Neuronal stem cell (in vitro differentiated cells): ENCODE measurements around the gene PTDSS2.
A peak's percentile ranks its signal among the peaks of the same experiment; 100 is the strongest.

Experiments
- DNase-seq: peaks from one replicate; pipeline ENCODE4 v3.0.0-alpha.2; 2013; ENCODE audit warnings: low spot score
- H2AFZ ChIP-seq: one replicate; pipeline ENCODE4 v1.6.1; 2013; ENCODE audit warnings: mild to moderate bottlenecking, low read length, inconsistent platforms
- H2AK5ac ChIP-seq: 2 replicates; pipeline ENCODE4 v1.6.1; 2013; ENCODE audit warnings: low read depth, mild to moderate bottlenecking, inconsistent platforms, low read length, moderate library complexity, mixed read lengths
- H2BK120ac ChIP-seq: 2 replicates; pipeline ENCODE4 v1.6.1; 2013; ENCODE audit warnings: low read depth, mild to moderate bottlenecking, inconsistent platforms, low read length, moderate library complexity, mixed read lengths
- H2BK12ac ChIP-seq: one replicate; pipeline ENCODE4 v1.6.1; 2013; ENCODE audit warnings: low read length, inconsistent platforms
- H2BK15ac ChIP-seq: 2 replicates; pipeline ENCODE4 v1.6.1; 2013; ENCODE audit warnings: mild to moderate bottlenecking, low read length, inconsistent platforms, mixed read lengths
- H2BK5ac ChIP-seq: one replicate; pipeline ENCODE4 v1.6.1; 2013; ENCODE audit warnings: inconsistent platforms, mild to moderate bottlenecking, low read length, moderate library complexity
- H3K14ac ChIP-seq: one replicate; pipeline ENCODE4 v1.6.1; 2013; ENCODE audit warnings: low read length, inconsistent platforms
- H3K18ac ChIP-seq: 2 replicates; pipeline ENCODE4 v1.6.1; 2013; ENCODE audit warnings: low read length, inconsistent platforms
- H3K23ac ChIP-seq: 2 replicates; pipeline ENCODE4 v1.6.1; 2013; ENCODE audit warnings: low read depth, mild to moderate bottlenecking, mixed read lengths, low read length, inconsistent platforms; ENCODE audit not compliant: poor library complexity
- H3K27ac ChIP-seq: replicated peaks from 3 replicates; pipeline ENCODE4 v1.5.1; 2013; ENCODE audit warnings: low read length, inconsistent platforms
- H3K27me3 ChIP-seq, 3 experiments: 2 replicates each; pipeline ENCODE4 v1.6.1; 2013; ENCODE audit warnings: low read length in 3 of 3, mild to moderate bottlenecking in 2 of 3, inconsistent platforms in 1 of 3, low read depth in 1 of 3, mixed read lengths in 1 of 3, moderate library complexity in 1 of 3; ENCODE audit not compliant: control insufficient read depth in 3 of 3, insufficient read depth in 3 of 3
- H3K36me3 ChIP-seq, 2 donors: replicated peaks in 1 of 2; 2 replicates each; pipeline ENCODE4 v1.6.1; 2013; ENCODE audit warnings: low read length in 2 of 2; ENCODE audit not compliant: control insufficient read depth in 2 of 2, insufficient read depth in 2 of 2
- H3K4ac ChIP-seq: 2 replicates; pipeline ENCODE4 v1.6.1; 2013; ENCODE audit warnings: inconsistent platforms, mild to moderate bottlenecking, low read length, moderate library complexity
- H3K4me1 ChIP-seq, 2 donors: 1 replicate in 1 of 2; 2 replicates in 1 of 2; pipeline ENCODE4 v1.6.1; 2013; ENCODE audit warnings: low read length in 2 of 2, low read depth in 1 of 2; ENCODE audit not compliant: control insufficient read depth in 2 of 2, insufficient read depth in 1 of 2
- H3K4me2 ChIP-seq: one replicate; pipeline ENCODE4 v1.6.1; 2013; ENCODE audit warnings: mild to moderate bottlenecking, low read length, inconsistent platforms; ENCODE audit not compliant: insufficient read depth, poor library complexity, severe bottlenecking
- H3K4me3 ChIP-seq, 2 donors: 2 replicates each; pipeline ENCODE4 v1.5.1; 2013; ENCODE audit warnings: low read length in 2 of 2, mild to moderate bottlenecking in 2 of 2, inconsistent platforms in 1 of 2, moderate library complexity in 1 of 2
- H3K79me1 ChIP-seq: one replicate; pipeline ENCODE4 v1.6.1; 2013; ENCODE audit warnings: low read depth, mild to moderate bottlenecking, inconsistent platforms, low read length, moderate library complexity
- H3K9ac ChIP-seq: one replicate; pipeline ENCODE4 v1.6.1; 2013; ENCODE audit warnings: mild to moderate bottlenecking, low read depth, low read length, inconsistent platforms; ENCODE audit not compliant: poor library complexity
- H3K9me3 ChIP-seq, 2 donors: replicated peaks in 1 of 2; 2 replicates each; pipeline versions ENCODE3 to v1.6.1; 2013; ENCODE audit warnings: low read length in 2 of 2, mild to moderate bottlenecking in 2 of 2, inconsistent platforms in 1 of 2, low read depth in 1 of 2, mixed read lengths in 1 of 2, moderate library complexity in 1 of 2; ENCODE audit not compliant: control insufficient read depth in 2 of 2, insufficient read depth in 1 of 2
- H4K8ac ChIP-seq: one replicate; pipeline ENCODE4 v1.6.1; 2013; ENCODE audit warnings: low read depth, mild to moderate bottlenecking, inconsistent platforms, low read length, moderate library complexity
- H4K91ac ChIP-seq: one replicate; pipeline ENCODE4 v1.6.1; 2013; ENCODE audit warnings: low read length, low read depth, mild to moderate bottlenecking, inconsistent platforms; ENCODE audit not compliant: poor library complexity
- WGBS, 2 donors: extraction: QIAGEN DNeasy Blood & Tissue Kit; methylation state at CpG; one replicate each; pipeline ENCODE4 v1.1.7; 2013; ENCODE audit warnings: missing lambda C conversion rate in 2 of 2, mixed read lengths in 1 of 2; ENCODE audit not compliant: insufficient read length in 2 of 2, insufficient replicate concordance in 1 of 2; ENCODE audit errors: extremely low coverage in 2 of 2; 5-methylcytosine and 5-hydroxymethylcytosine counted together

PTDSS2 gene

GRCh38 chr11:460331-461199, 10.5 kb downstream of the PTDSS2 start:
- Histone ChIP-seq H4K8ac (no peak overlapping the region), H4K91ac (no peak overlapping the region), H3K4me2 (no peak overlapping the region), H3K4me1 (no peaks in the 10 kb centered on the region), H2BK120ac (no peak overlapping the region), H3K79me1 (peaks cover 25% of the 10 kb centered on the region), H3K27me3 (no peaks in the 10 kb centered on the region), H2BK12ac (no peak overlapping the region), H2AK5ac (peak overlapping the region; percentile 13), H3K14ac (no peak overlapping the region), H3K4ac (no peak overlapping the region), H2BK5ac (peak overlapping the region; percentile 82), H3K27ac (no peak overlapping the region), H3K9me3 (no peaks in the 10 kb centered on the region), H3K36me3 (peaks cover 21 to 68% of the 10 kb centered on the region in 2 donors), H3K9ac (no peak overlapping the region), H3K4me3 (no peak overlapping the region), H3K18ac (no peak overlapping the region), H2BK15ac (no peak overlapping the region), H3K23ac (peak overlapping the region; percentile 85), H2AFZ (no peak overlapping the region)
- DNase-seq, result no peak
- no CpG with 5 or more reads among the region's 41 CpGs for WGBS, 2 donors

- H2BK15ac ChIP-seq, result no peak overlapping the region
- H3K9me3 ChIP-seq, result no peaks in the 10 kb centered on the region
- H3K4ac ChIP-seq, result no peak overlapping the region
- no peak overlapping the region for H2BK12ac ChIP-seq
- no peak for DNase-seq
- H3K4me3 ChIP-seq, result no peak overlapping the region
- H3K79me1 ChIP-seq, result peaks cover 23% of the 10 kb centered on the region
- no peak overlapping the region for H2AFZ ChIP-seq
- H3K4me2 ChIP-seq, result no peak overlapping the region
- peak overlapping the region; percentile 17 for H3K14ac ChIP-seq
- H3K18ac ChIP-seq, result no peak overlapping the region
- no peak overlapping the region for H4K91ac ChIP-seq
- H3K27me3 ChIP-seq, result no peaks in the 10 kb centered on the region
- no peak overlapping the region for H2BK5ac ChIP-seq
- H3K23ac ChIP-seq, result peak overlapping the region; percentile 73
- H4K8ac ChIP-seq, result no peak overlapping the region
- H2BK120ac ChIP-seq, result no peak overlapping the region
- no peak overlapping the region for H3K27ac ChIP-seq
- peaks cover 21 to 66% of the 10 kb centered on the region in 2 donors for H3K36me3 ChIP-seq
- H3K4me1 ChIP-seq, result no peaks in the 10 kb centered on the region
- H2AK5ac ChIP-seq, result no peak overlapping the region
- no CpG with 5 or more reads among the region's 9 CpGs for WGBS, 2 donors
- no peak overlapping the region for H3K9ac ChIP-seq
These were observed 11.5 kb downstream of the PTDSS2 start for GRCh38 chr11:461626-462025.

GRCh38 chr11:462107-462890, 12.2 kb downstream of the PTDSS2 start:
- Histone ChIP-seq H3K18ac (no peak overlapping the region), H3K36me3 (peaks cover 20 to 62% of the 10 kb centered on the region in 2 donors), H3K4me1 (no peaks in the 10 kb centered on the region), H4K91ac (no peak overlapping the region), H2AK5ac (no peak overlapping the region), H3K27ac (no peak overlapping the region), H3K9me3 (no peaks in the 10 kb centered on the region), H2BK12ac (no peak overlapping the region), H3K27me3 (no peaks in the 10 kb centered on the region), H3K9ac (no peak overlapping the region), H3K14ac (no peak overlapping the region), H2AFZ (no peak overlapping the region), H4K8ac (no peak overlapping the region), H2BK15ac (no peak overlapping the region), H3K4ac (peak overlapping the region; percentile 53), H3K4me3 (no peak overlapping the region), H2BK120ac (no peak overlapping the region), H3K4me2 (no peak overlapping the region), H3K79me1 (peaks cover 23% of the 10 kb centered on the region), H3K23ac (no peak overlapping the region), H2BK5ac (no peak overlapping the region)
- no peak for DNase-seq
- no CpG with 5 or more reads among the region's 16 CpGs for WGBS, 2 donors

GRCh38 chr11:464316-464715, 14.2 kb downstream of the PTDSS2 start:
- Histone ChIP-seq H3K4ac (no peak overlapping the region), H2BK5ac (no peak overlapping the region)

More at GRCh38 chr11:464316-464715, 14.2 kb downstream of the PTDSS2 start:
- Histone ChIP-seq H2BK12ac (no peak overlapping the region), H3K23ac (peak overlapping the region; percentile 95), H3K4me1 (peaks cover 4 to 5% of the 10 kb centered on the region in 2 donors), H2AFZ (no peak overlapping the region), H3K27ac (no peak overlapping the region), H3K79me1 (peaks cover 17% of the 10 kb centered on the region), H3K27me3 (no peaks in the 10 kb centered on the region), H2AK5ac (no peak overlapping the region), H4K8ac (peak overlapping the region; percentile 65), H3K4me2 (no peak overlapping the region), H2BK120ac (no peak overlapping the region), H2BK15ac (no peak overlapping the region), H3K4me3 (peak overlapping the region in 1 of 2 donors; percentile 2), H3K36me3 (peaks cover 16 to 51% of the 10 kb centered on the region in 2 donors), H3K9me3 (no peaks in the 10 kb centered on the region), H3K14ac (no peak overlapping the region), H4K91ac (peak overlapping the region; percentile 72), H3K18ac (peak overlapping the region; percentile 38), H3K9ac (peak overlapping the region; percentile 60)
- no peak for DNase-seq
- no CpG with 5 or more reads among the region's 24 CpGs for WGBS, 2 donors
